ENCODE measurements around the gene PIWIL1. TPM values are rescaled to one million over a fixed set of nuclear protein-coding genes. Genes with fewer than 3 reads are reported as not detected.

The PIWIL1 gene
- total RNA-seq, 2 donors from 2014 or later: not detected

- DNase-seq: no peak
- Histone ChIP-seq H3K27me3 (no peaks in the 10 kb centered on the region), H3K9me3 (no peaks in the 10 kb centered on the region), H3K4me1 (no peaks in the 10 kb centered on the region), H3K27ac (no peak overlapping the region), H3K36me3 (no peaks in the 10 kb centered on the region), H3K4me3 (no peak overlapping the region), H3K9ac (ENCODE audit: low read depth in 2 of 2, low read length in 2 of 2) (no peak overlapping the region)
- intact Hi-C loops (cut with DNase I): no loop called here
- TF ChIP-seq, protein P1, sequence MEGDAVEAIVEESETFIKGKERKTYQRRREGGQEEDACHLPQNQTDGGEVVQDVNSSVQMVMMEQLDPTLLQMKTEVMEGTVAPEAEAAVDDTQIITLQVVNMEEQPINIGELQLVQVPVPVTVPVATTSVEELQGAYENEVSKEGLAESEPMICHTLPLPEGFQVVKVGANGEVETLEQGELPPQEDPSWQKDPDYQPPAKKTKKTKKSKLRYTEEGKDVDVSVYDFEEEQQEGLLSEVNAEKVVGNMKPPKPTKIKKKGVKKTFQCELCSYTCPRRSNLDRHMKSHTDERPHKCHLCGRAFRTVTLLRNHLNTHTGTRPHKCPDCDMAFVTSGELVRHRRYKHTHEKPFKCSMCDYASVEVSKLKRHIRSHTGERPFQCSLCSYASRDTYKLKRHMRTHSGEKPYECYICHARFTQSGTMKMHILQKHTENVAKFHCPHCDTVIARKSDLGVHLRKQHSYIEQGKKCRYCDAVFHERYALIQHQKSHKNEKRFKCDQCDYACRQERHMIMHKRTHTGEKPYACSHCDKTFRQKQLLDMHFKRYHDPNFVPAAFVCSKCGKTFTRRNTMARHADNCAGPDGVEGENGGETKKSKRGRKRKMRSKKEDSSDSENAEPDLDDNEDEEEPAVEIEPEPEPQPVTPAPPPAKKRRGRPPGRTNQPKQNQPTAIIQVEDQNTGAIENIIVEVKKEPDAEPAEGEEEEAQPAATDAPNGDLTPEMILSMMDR (IDR thresholded peaks at IDR 0.05): no peak
Observed at GRCh38 chr12:130385193-130385592, 47.5 kb downstream of the PIWIL1 start.

DNA sequence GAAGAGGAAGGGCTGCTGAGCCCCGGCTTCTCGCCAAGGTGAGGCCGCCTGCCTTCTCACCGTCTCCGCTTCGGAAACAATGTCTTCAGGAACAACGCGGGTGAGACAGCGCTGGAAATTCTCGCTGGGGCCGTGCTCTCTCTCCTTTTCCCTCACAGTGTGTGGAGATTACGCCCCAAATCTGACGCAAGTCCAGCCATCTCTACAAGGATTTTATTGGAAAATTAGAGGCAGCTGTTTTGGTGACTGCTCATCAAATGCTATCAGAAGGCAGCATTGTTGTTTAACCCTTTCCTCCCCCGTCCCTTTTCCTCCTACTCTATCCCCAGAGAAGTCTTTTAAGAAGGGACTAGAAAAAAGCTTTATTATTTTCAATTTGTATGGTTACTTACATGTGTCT, 53.5 kb downstream of the PIWIL1 start:
- no peaks in the 10 kb centered on the region for H3K27me3 ChIP-seq
- H3K36me3 ChIP-seq: no peaks in the 10 kb centered on the region
- no peak overlapping the region for H3K27ac ChIP-seq
- no peak for DNase-seq
- intact Hi-C loops (cut with DNase I): no loop called here
- H3K4me3 ChIP-seq: no peak overlapping the region
- H3K4me1 ChIP-seq: no peaks in the 10 kb centered on the region
- no peak overlapping the region for H3K9ac ChIP-seq (ENCODE audit: low read depth in 2 of 2, low read length in 2 of 2)
- no peaks in the 10 kb centered on the region for H3K9me3 ChIP-seq
- TF ChIP-seq, protein P1 (IDR thresholded peaks at IDR 0.05): no peak

- no peak overlapping the region for H3K4me3 ChIP-seq
- intact Hi-C loops (cut with DNase I): no loop called here
Observed at GRCh38 chr12:130394906-130395305, 57.2 kb downstream of the PIWIL1 start.

GRCh38 chr12:130396667-130397066, 59.0 kb downstream of the PIWIL1 start:
- H3K4me3 ChIP-seq: no peak overlapping the region
- no peaks in the 10 kb centered on the region for H3K36me3 ChIP-seq
- intact Hi-C loops (cut with DNase I): no loop called here
- TF ChIP-seq, protein P1 (IDR thresholded peaks at IDR 0.05): no peak
- no peaks in the 10 kb centered on the region for H3K9me3 ChIP-seq
- H3K27ac ChIP-seq: no peak overlapping the region
- H3K4me1 ChIP-seq: no peaks in the 10 kb centered on the region
- H3K27me3 ChIP-seq: no peaks in the 10 kb centered on the region
- DNase-seq: no peak
- no peak overlapping the region for H3K9ac ChIP-seq (ENCODE audit: low read depth in 2 of 2, low read length in 2 of 2)

More at GRCh38 chr12:130394906-130395305, 57.2 kb downstream of the PIWIL1 start:
- Histone ChIP-seq H3K27me3 (no peaks in the 10 kb centered on the region), H3K9ac (ENCODE audit: low read depth in 2 of 2, low read length in 2 of 2) (no peak overlapping the region), H3K9me3 (no peaks in the 10 kb centered on the region), H3K27ac (no peak overlapping the region), H3K36me3 (no peaks in the 10 kb centered on the region), H3K4me1 (no peaks in the 10 kb centered on the region)
- TF ChIP-seq, protein P1 (IDR thresholded peaks at IDR 0.05): no peak
- DNase-seq: no peak

GRCh38 chr12:130398100-130398848, 60.6 kb downstream of the PIWIL1 start:
- Histone ChIP-seq H3K27me3 (no peaks in the 10 kb centered on the region), H3K27ac (no peak overlapping the region), H3K9ac (ENCODE audit: low read depth in 2 of 2, low read length in 2 of 2) (no peak overlapping the region), H3K4me3 (no peak overlapping the region), H3K9me3 (no peaks in the 10 kb centered on the region), H3K4me1 (no peaks in the 10 kb centered on the region), H3K36me3 (no peaks in the 10 kb centered on the region)
- intact Hi-C loops (cut with DNase I): no loop called here
- DNase-seq: no peak
- TF ChIP-seq, protein P1 (IDR thresholded peaks at IDR 0.05): no peak

Data from colonic mucosa (tissue), 4 donors.